D341Med (cell line): Measurements from ENCODE around the gene OAT.

ENCODE experiments used
- DNase-seq: peaks from one replicate; pipeline ENCODE4 v3.0.0; 2012; ENCODE audit warnings: low spot score

Gene OAT

GRCh38 chr10:124403548-124403947 lies 15.2 kb downstream of the OAT start:
- peak; percentile 64 for DNase-seq

GRCh38 chr10:124402273-124402672 lies 16.4 kb downstream of the OAT start:
- no peak for DNase-seq

GRCh38 chr10:124401633-124402032 lies 17.1 kb downstream of the OAT start:
- DNase-seq: no peak

DNA sequence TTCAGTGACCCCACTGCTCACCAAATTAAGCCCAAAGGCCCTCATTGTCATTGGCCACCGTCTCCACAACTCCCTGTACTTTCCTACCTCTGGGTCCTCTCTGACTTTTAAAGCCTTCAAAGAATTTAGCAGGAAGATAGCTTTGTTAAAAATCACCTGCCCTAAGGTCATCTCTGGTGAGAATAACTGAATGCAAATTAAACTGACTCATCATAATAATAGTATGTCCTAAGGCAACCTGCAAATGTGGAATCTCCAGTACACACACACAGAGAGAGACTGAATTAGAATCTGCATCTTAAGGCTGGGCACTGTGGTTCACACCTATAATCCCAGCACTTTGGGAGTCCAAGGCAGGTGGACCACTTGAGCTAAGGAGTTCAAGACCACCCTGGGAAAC lies 24.1 kb downstream of the OAT start:
- no peak for DNase-seq

- no peak for DNase-seq
Observed at GRCh38 chr10:124392626-124393342, 25.9 kb downstream of the OAT start.

DNA sequence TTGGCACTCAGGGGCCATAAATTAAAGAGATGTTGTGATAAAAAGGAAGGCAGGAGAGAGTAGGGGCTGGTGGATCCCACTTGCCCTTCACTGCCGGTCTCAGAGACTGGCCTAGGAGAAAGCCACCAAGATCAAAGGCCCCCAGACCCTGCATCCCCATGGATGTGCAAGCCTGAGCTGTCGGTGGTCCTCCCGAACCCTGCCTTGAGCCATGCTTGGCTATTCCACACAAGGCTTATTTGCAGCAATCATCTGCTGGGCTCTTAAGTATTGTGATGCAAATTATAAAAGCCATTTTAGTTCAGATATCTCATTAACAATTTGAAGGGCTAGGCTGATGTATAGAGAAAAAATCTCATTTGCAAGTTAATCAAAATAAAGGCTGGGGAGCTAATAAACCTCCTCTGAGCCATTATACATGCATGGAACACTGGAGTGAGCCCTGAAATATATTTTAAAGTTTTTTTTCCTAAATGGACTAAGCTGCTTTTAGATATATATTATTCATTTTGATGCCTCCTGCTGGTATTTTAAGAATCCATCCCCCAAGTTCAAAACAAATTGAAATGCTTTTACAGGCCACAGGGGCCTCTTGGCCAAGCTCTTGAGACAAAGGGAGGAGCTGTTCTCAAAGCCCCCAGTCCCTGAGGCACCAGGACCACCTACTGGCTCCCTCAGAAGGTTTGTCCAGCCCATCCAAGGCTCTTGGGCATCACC lies 28.1 kb downstream of the OAT start:
- DNase-seq: no peak

- no peak for DNase-seq
Observed at GRCh38 chr10:124389613-124390361, 28.9 kb downstream of the OAT start.

- peak; percentile 98 for DNase-seq
Observed at GRCh38 chr10:124388823-124389612, 29.7 kb downstream of the OAT start.

DNA sequence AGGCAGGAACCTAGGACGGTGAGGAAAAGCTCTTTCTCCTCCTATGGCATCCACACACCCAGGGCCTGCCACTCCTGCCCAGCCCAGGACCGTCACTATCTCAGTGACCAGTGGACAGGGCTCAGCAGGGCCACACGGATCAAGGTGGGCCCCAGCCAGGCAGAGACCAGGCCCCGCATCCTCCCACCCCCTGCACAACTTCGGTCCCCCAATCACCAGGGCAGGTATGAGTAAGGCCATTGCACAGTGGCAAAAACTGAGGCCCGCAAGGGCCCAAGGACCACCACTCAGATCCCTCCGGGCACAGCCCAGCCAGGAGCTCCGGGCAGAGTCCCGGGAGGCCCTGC lies 30.3 kb downstream of the OAT start:
- DNase-seq: no peak

GRCh38 chr10:124387078-124387874 lies 31.4 kb downstream of the OAT start:
- no peak for DNase-seq

DNA sequence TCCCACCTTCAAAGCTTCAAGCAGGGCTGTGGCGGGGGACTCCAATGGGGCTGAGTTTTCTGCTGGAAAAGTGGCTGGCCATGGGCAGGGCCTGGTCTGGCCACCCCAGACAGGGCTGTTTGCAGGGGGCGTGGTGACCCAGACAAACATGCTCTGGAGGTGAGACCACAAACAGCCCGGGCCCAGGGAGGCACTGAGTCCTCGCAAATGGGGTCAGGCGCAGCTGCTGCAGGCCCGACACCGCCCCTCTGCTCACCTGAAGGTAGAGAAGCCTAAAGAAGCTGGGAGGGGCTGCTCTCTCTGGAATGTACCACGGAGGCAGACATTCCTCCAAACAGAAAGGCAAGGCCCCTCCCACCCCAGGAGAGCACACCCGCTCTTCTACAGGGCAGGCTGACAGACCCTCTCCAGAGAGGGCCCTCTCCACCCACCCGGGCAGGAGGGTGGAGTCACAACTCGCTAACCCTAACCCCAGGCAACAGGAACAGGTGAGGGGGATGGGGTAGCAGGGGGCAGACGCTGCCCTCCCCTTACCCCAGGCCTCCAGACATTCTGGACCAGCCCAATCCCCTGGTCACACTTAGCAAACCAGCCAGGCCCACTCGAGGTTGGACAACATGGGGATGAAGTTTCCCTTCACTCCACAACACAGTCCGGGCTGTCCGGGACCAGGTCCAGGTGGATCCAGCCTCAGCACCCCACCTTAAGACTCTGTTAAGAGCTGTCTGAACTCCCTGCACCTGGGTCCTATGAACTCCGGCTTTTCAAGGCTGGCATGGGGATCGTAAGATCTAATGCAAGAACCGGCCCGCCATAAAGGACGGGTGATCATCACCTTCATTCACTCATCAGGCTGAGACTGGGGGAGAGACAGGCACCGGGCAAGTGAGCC lies 32.3 kb downstream of the OAT start:
- DNase-seq: no peak

DNA sequence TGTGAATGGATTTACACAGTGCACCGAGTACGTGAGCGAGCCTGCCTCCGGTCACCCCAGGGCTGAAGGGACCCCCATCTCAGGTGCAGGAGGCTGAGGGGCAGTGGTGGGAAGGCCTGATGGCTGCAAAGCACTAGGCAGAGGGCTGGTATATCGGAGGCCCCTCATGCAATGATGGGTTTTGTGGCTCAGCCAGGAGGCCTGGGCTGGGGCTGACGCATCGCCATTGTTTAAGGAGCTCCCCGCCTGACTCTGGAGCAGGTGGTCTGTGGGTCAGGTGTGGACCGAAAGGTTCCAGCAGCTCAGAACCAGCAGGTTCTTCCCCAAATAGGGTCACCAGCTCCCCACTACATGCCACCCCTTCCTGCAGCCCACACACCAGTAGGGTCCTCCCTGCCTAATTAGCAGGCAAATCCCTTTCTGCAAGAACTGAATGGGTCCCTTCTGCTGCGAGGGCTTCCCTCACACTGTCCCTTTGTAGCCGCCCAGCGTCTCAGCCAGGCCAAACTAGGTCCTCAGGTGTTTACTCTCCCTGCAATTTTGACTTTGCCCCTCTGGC lies 33.0 kb downstream of the OAT start:
- DNase-seq: no peak

- no peak for DNase-seq
Observed at GRCh38 chr10:124384591-124385190, 34.0 kb downstream of the OAT start.

- no peak for DNase-seq
Observed at GRCh38 chr10:124384172-124384571, 34.6 kb downstream of the OAT start.

- no peak for DNase-seq
Observed at GRCh38 chr10:124383496-124383895, 35.2 kb downstream of the OAT start.

- DNase-seq: no peak
Observed at GRCh38 chr10:124381011-124381611, 37.6 kb downstream of the OAT start.

GRCh38 chr10:124380256-124380995 lies 38.3 kb downstream of the OAT start:
- no peak for DNase-seq

DNA sequence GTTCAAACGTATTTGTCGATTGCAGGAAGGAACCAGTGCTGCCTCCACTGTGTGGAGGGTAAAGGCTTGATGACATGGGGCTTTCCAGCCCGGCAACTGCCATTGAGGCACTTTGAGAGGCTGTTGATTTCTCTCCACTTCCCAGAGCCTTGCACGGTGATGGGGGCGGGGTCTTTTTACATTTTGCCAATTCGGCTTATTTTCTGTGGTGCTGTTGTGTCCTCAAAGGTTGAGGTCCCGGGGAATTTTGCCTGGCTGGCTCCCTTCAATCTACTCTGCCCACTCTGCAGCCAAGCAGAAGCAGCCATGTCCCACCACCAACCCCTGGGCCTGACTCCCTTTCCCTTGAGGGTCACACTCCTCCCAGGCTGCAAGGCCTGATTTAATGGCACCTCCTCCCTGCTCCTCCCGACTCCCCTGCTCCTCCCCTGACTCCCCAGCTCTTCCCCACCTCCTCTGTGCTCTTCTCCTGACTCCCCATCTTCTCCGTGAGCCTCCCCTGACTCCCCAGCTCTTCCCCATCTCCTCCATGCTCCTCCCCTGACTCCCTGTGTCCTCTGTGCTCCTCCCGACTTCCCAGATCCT lies 39.0 kb downstream of the OAT start:
- DNase-seq: no peak
